SK-N-MC (cell line): Measurements from ENCODE around the gene MRAS.

ENCODE experiments used
- EZH2 ChIP-seq: fragments of 200-600 bp; sonication (generic); IDR thresholded peaks from one replicate; pipeline ENCODE4 v1.6.1; 2017; ENCODE audit warnings: antibody characterized with exemption
- FOXP2 ChIP-seq: optimal IDR thresholded peaks from 2 replicates; pipeline ENCODE3; 2011; ENCODE audit warnings: mild to moderate bottlenecking, moderate library complexity; ENCODE audit not compliant: insufficient read depth; ENCODE audit errors: extremely low read length, control extremely low read depth
- POLR2AphosphoS5 ChIP-seq: IDR thresholded peaks from 2 replicates; pipeline ENCODE4 v1.6.1; 2012; ENCODE audit warnings: mild to moderate bottlenecking, low read depth, low read length, borderline replicate concordance

- TF ChIP-seq POLR2AphosphoS5 = no peak
- no peak for TF ChIP-seq EZH2
- TF ChIP-seq FOXP2 = no peak
These were observed 33.8 kb downstream of the MRAS start for GRCh38 chr3:138381950-138382715.
